Erythroblast (primary cell): ENCODE measurements around the gene NTN1.

Source experiments
- GATA1 ChIP-seq: IDR thresholded peaks from 2 replicates; pipeline ENCODE4 v1.6.1; 2011; ENCODE audit warnings: low read depth, mild to moderate bottlenecking, control low read depth, low read length, moderate library complexity
- POLR2A ChIP-seq: IDR thresholded peaks from 2 replicates; pipeline ENCODE4 v1.6.1; 2011; ENCODE audit warnings: mild to moderate bottlenecking, low read length

- no peak for TF ChIP-seq POLR2A
- TF ChIP-seq GATA1, result no peak
Observed at GRCh38 chr17:9087921-9088320, 66.6 kb downstream of the NTN1 start.
